Measurements from ENCODE around the gene RTN4.

GRCh38 chr2:54954705-54955357 lies 95.4 kb downstream of the RTN4 start:
- TF ChIP-seq CTCF (conservative IDR thresholded peaks at IDR 0.05) (no peak), EZH2 (IDR thresholded peaks at IDR 0.05; ENCODE audit: low read depth) (no peak)

Measured in PC-9 (cell line).